ENCODE data around the gene DDX56.
"Not testable (repeated sequence)": the region's sequence is repeated elsewhere in the genome, so short reads cannot be mapped to it uniquely, and the experiment has no call there.

The DDX56 gene

GRCh38 chr7:44573464-44574286, at the start of gene DDX56:
TSS of gene DDX56 (minus strand) at chr7:44573908. CDS start at chr7:44573895, 13 bp downstream.
- peak; percentile 93 to 95 for DNase-seq

- peak; percentile 48 to 58 for DNase-seq
Observed at GRCh38 chr7:44622342-44623151, 48.8 kb upstream of the DDX56 start.

GRCh38 chr7:44621750-44622103, 48.0 kb upstream of the DDX56 start:
- DNase-seq: no peak

- no peak for DNase-seq
Observed at GRCh38 chr7:44621034-44621749, 47.5 kb upstream of the DDX56 start.

GRCh38 chr7:44618753-44619152, 45.0 kb upstream of the DDX56 start:
- no peak for DNase-seq

- no peak for DNase-seq
Observed at GRCh38 chr7:44618045-44618444, 44.3 kb upstream of the DDX56 start.

- DNase-seq: peak; percentile 27 to 54
Observed at GRCh38 chr7:44617225-44617890, 43.6 kb upstream of the DDX56 start.

- DNase-seq: no peak
Observed at GRCh38 chr7:44616545-44616944, 42.8 kb upstream of the DDX56 start.

GRCh38 chr7:44615793-44616192, 42.1 kb upstream of the DDX56 start:
- DNase-seq: no peak

GRCh38 chr7:44615149-44615611, 41.5 kb upstream of the DDX56 start:
- peak in 1 of 2 donors; percentile 17 for DNase-seq

GRCh38 chr7:44609829-44610228, 36.1 kb upstream of the DDX56 start:
- no peak for DNase-seq

GRCh38 chr7:44608916-44609648, 35.4 kb upstream of the DDX56 start:
- peak in 1 of 2 donors; percentile 24 for DNase-seq

GRCh38 chr7:44607141-44608068, 33.7 kb upstream of the DDX56 start:
- DNase-seq: no peak

GRCh38 chr7:44606341-44607140, 32.8 kb upstream of the DDX56 start, which contains the start of gene OGDH:
TSS of gene OGDH (plus strand) at chr7:44606627. CDS start at chr7:44624344, 17,717 bp downstream.
- peak; percentile 99 to 100 for DNase-seq

GRCh38 chr7:44604941-44605340, 31.2 kb upstream of the DDX56 start:
- no peak for DNase-seq

- no peak for DNase-seq
Observed at GRCh38 chr7:44603193-44603592, 29.5 kb upstream of the DDX56 start.

GRCh38 chr7:44602576-44602910, 28.8 kb upstream of the DDX56 start:
- no peak for DNase-seq

- no peak for DNase-seq
Observed at GRCh38 chr7:44599222-44599621, 25.5 kb upstream of the DDX56 start.

GRCh38 chr7:44597181-44597580, 23.5 kb upstream of the DDX56 start:
- DNase-seq: not testable (repeated sequence)

Data from stimulated activated CD4-positive, alpha-beta T cell treated with anti-CD3 and anti-CD28 coated beads, Interleukin-2, amount 100 ng/mL, for 24 hours (primary cell).